ENCODE results near the gene LHFPL6.

LHFPL6 gene

DNA sequence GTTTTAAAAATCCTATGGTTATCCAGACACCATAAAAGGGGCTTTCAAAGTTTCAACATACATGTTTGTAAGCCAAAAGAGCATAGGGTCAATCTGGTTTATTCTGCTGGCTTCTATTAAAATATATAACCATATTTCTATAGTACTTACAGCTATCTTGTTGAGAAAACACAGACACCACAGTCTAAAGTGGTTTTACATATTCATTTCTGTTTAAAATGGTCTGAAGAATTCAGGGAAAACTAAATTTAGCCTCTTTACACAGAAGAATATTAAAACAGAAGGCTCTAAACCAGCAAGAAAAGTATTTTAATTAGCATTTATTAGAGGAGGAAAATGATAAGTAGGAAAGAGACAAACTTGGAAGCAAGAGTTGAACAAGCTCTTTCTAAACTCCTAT lies 203.9 kb downstream of the LHFPL6 start:
- TF ChIP-seq NFRKB (IDR thresholded peaks at IDR 0.05) (no peak), SP1 (IDR thresholded peaks at IDR 0.05) (no peak), ARNT (IDR thresholded peaks at IDR 0.05) (no peak)
- TF ChIP-seq, protein P1, sequence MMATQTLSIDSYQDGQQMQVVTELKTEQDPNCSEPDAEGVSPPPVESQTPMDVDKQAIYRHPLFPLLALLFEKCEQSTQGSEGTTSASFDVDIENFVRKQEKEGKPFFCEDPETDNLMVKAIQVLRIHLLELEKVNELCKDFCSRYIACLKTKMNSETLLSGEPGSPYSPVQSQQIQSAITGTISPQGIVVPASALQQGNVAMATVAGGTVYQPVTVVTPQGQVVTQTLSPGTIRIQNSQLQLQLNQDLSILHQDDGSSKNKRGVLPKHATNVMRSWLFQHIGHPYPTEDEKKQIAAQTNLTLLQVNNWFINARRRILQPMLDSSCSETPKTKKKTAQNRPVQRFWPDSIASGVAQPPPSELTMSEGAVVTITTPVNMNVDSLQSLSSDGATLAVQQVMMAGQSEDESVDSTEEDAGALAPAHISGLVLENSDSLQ (IDR thresholded peaks at IDR 0.05), result no peak
- DNase-seq (ENCODE audit: extremely low spot score), result no peak
- CTCF ChIA-PET, result no interaction called here
- POLR2A ChIA-PET, result no interaction called here

DNA sequence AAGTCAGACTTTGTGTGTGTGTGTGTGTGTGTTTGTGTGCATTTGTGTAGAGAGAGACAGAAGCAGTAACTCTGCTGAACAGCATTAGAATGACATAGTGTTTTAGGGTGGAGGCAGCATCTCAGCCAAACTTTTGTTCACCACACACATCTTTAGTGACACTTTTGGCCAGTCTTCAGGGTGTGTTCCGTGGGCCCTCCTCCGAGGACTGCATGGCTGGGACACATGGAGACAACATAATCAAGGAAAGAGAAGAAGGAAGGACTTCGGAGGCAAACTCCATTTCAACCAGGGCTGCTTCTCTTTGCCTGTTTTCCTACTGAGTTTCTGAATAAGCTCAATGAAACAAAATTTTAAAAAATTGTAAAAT lies 205.1 kb downstream of the LHFPL6 start:
- no peak for DNase-seq (ENCODE audit: extremely low spot score)
- ChIA-PET POLR2A (no interaction called here), CTCF (interaction anchor here (0.6 kb wide), 1 partner anchor 37 kb away, joined by 3 read pairs; no protein-coding TSS in a partner anchor)
- no peak for TF ChIP-seq ZNF384 (IDR thresholded peaks at IDR 0.05)
- TF ChIP-seq, protein P1 (IDR thresholded peaks at IDR 0.05), result no peak
- TF ChIP-seq FOXK2 (IDR thresholded peaks at IDR 0.05), result no peak
- TF ChIP-seq NFRKB (IDR thresholded peaks at IDR 0.05), result no peak
- no peak for TF ChIP-seq SUZ12 (IDR thresholded peaks at IDR 0.05)
- TF ChIP-seq LEF1 (IDR thresholded peaks at IDR 0.05; ENCODE audit: borderline replicate concordance), result no peak
- no peak for TF ChIP-seq HDGF (IDR thresholded peaks at IDR 0.05; ENCODE audit: borderline replicate concordance)
- no peak for TF ChIP-seq SP1 (IDR thresholded peaks at IDR 0.05)
- no peak for TF ChIP-seq FOXA1 (IDR thresholded peaks at IDR 0.05)
- TF ChIP-seq L3MBTL2 (conservative IDR thresholded peaks at IDR 0.05), result no peak
- no peak for TF ChIP-seq ELF4 (IDR thresholded peaks at IDR 0.05)

DNA sequence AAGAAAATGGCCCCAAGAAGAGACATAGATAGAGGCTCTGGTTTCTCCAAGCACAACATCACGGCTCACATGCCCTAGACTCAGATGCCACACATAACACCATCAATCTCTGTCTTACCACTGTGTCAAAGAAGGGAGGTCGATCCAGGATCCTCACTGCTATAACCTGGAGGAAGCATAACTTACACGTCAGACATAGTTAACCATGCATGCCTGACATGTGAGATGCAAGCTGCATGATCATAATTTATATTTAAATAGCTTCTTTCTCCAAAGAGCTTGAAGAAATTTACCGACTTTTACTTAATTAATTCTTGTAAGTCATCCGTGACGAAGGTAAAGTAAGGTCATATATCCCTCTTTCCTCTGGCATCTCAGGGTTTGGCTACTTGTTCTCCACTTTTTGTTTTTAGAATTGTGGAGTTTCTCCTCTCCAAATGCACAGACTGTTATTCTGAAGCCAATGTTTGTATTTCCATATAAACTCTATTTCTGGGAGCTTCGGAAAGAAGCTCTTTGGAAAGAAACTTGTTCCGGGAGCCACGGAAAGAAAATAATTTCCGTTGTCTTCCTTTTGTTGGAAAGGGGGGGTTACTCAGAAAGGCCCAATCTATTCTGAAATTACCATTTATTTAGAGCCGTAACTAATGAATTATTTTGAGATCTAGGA lies 205.6 kb downstream of the LHFPL6 start:
- TF ChIP-seq SUZ12 (IDR thresholded peaks at IDR 0.05) (no peak), LEF1 (IDR thresholded peaks at IDR 0.05; ENCODE audit: borderline replicate concordance) (no peak), ARNT (IDR thresholded peaks at IDR 0.05) (no peak), NFRKB (IDR thresholded peaks at IDR 0.05) (no peak), CTBP1 (IDR thresholded peaks at IDR 0.05; ENCODE audit: borderline replicate concordance) (no peak), BHLHE40 (IDR thresholded peaks at IDR 0.05; ENCODE audit: borderline replicate concordance) (no peak), SP1 (IDR thresholded peaks at IDR 0.05) (no peak)
- TF ChIP-seq, protein P1 (IDR thresholded peaks at IDR 0.05), result no peak
- ChIA-PET CTCF (interaction anchor here (0.6 kb wide), 1 partner anchor 37 kb away, joined by 3 read pairs; no protein-coding TSS in a partner anchor), POLR2A (no interaction called here)
- DNase-seq (ENCODE audit: extremely low spot score), result no peak

DNA sequence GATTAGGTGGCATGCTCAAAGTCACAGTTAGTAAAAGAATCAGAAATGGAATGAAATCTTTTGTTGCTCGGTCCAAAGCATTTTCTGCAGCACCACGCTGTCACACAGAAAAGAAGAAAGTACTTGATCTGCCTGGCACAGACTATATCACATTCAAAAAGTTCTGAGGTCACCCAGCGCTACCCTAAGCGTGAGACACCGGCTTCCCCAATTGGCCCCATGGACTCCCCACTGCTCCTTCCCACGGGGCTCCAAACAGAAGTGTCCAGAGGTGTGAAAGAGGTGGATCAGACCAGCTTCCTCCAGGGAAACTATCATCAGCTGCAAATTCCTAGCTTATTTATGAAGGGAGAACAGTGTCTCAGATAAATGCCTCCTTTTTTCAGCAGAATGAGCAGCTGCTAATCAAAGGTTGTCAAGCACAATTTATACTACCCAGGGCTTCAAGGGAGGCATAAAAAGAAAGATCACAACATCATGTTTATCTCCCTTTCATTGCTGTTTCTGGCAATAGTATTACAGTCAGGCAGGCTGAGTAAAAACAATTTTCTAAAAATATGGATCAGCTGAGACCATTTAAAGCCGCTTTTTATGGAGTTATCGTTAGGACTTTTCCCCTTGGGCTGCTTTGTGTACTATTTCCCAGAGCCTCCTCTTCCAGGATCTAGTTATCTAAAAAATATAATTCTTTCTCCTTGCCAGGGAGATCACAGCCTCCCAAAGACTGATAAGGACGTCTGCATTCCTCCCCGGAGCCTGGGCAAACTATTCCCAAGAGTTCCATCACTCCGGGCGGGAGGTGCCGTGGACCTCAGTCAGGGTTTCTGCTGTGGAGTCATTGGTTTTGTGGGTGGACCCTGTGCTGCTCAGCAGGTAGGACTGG lies 208.0 kb downstream of the LHFPL6 start:
- CTCF ChIA-PET, result no interaction called here
- DNase-seq (ENCODE audit: extremely low spot score), result no peak
- POLR2A ChIA-PET, result no interaction called here
- TF ChIP-seq ZNF384 (IDR thresholded peaks at IDR 0.05), result no peak

DNA sequence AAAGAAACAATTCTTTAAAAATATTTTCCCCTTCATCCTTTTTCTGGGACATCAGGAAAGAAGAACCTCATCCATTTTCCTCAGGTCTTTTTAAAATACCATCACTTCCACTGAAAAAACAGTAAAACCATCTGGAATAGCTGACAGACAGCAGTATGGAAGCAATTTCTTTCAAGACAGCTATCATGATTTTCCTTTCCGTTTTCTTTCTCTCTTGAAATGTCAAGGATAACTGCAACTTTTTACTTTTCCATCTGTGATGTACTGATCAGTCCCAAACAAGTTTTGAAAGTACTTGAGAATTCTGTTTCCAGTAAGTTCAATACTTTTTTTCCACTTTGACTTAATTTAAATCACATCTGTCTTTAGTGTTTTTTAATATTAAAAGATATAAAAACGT lies 211.2 kb downstream of the LHFPL6 start:
- POLR2A ChIA-PET, result no interaction called here

DNA sequence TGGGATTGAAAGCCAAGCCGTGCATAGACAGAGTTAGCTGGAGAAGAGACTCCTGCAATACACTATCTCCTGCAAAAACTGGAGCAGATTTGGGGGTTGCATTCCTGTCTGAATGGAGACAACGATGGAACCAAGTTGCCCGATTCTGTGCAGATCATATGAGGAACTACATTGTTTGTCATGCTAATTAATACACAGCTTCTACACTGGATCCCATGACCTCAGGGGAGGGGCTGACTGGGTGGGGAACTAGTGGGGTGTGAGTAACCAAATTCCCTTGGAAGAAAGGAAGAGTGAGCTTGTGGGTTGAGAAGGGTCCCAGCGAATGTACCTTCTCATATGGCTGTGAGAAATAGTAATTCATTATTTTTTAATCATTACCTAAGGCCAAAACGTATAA lies 214.0 kb downstream of the LHFPL6 start:
- no peak for DNase-seq (ENCODE audit: extremely low spot score)
- ChIA-PET POLR2A (no interaction called here), CTCF (no interaction called here)
- TF ChIP-seq L3MBTL2 (conservative IDR thresholded peaks at IDR 0.05) (no peak), HDGF (IDR thresholded peaks at IDR 0.05; ENCODE audit: borderline replicate concordance) (no peak), FOXA1 (IDR thresholded peaks at IDR 0.05) (no peak), BHLHE40 (IDR thresholded peaks at IDR 0.05; ENCODE audit: borderline replicate concordance) (no peak), SP1 (IDR thresholded peaks at IDR 0.05) (no peak), FOXM1 (IDR thresholded peaks at IDR 0.05; ENCODE audit: borderline replicate concordance) (no peak), NFRKB (IDR thresholded peaks at IDR 0.05) (no peak), CTBP1 (IDR thresholded peaks at IDR 0.05; ENCODE audit: borderline replicate concordance) (no peak), LEF1 (IDR thresholded peaks at IDR 0.05; ENCODE audit: borderline replicate concordance) (no peak), TARDBP (IDR thresholded peaks at IDR 0.05) (no peak), FOXK2 (IDR thresholded peaks at IDR 0.05) (no peak), ZNF384 (IDR thresholded peaks at IDR 0.05) (no peak)
- TF ChIP-seq, protein P1 (IDR thresholded peaks at IDR 0.05), result no peak

More for the DNA sequence above, 211.2 kb downstream of the LHFPL6 start:
- no peak for DNase-seq (ENCODE audit: extremely low spot score)
- TF ChIP-seq ARNT (IDR thresholded peaks at IDR 0.05) (no peak), FOXM1 (IDR thresholded peaks at IDR 0.05; ENCODE audit: borderline replicate concordance) (no peak), BHLHE40 (IDR thresholded peaks at IDR 0.05; ENCODE audit: borderline replicate concordance) (no peak), ZNF384 (IDR thresholded peaks at IDR 0.05) (no peak), FOXA1 (IDR thresholded peaks at IDR 0.05) (no peak), HDGF (IDR thresholded peaks at IDR 0.05; ENCODE audit: borderline replicate concordance) (no peak), NFRKB (IDR thresholded peaks at IDR 0.05) (no peak), SP1 (IDR thresholded peaks at IDR 0.05) (no peak), ELF4 (IDR thresholded peaks at IDR 0.05) (no peak), L3MBTL2 (conservative IDR thresholded peaks at IDR 0.05) (no peak), TARDBP (IDR thresholded peaks at IDR 0.05) (no peak), FOXK2 (IDR thresholded peaks at IDR 0.05) (no peak), SUZ12 (IDR thresholded peaks at IDR 0.05) (no peak), LEF1 (IDR thresholded peaks at IDR 0.05; ENCODE audit: borderline replicate concordance) (no peak), CTBP1 (IDR thresholded peaks at IDR 0.05; ENCODE audit: borderline replicate concordance) (no peak)
- TF ChIP-seq, protein P1 (IDR thresholded peaks at IDR 0.05), result no peak
- CTCF ChIA-PET, result no interaction called here

All from HEK293T (cell line).